HepG2 (cell line): ENCODE data around the gene ATL2. TPM values are rescaled to one million over a fixed set of nuclear protein-coding genes. Genes with fewer than 3 reads are reported as not detected.

Experiments used
- AGO1 ChIP-seq: fragments of 200-400 bp; formaldehyde crosslinking; IDR thresholded peaks from 2 replicates; pipeline ENCODE4 v1.6.1; 2017; ENCODE audit warnings: mild to moderate bottlenecking, low read depth, low read length, moderate library complexity; ENCODE audit not compliant: poor library complexity, severe bottlenecking
- FIP1L1 ChIP-seq: fragments of 200-400 bp; formaldehyde crosslinking; IDR thresholded peaks from 2 replicates; pipeline ENCODE4 v1.6.1; 2018; ENCODE audit warnings: low read depth, mild to moderate bottlenecking, low read length, moderate library complexity, borderline replicate concordance; ENCODE audit not compliant: insufficient read depth
- HOXD1 ChIP-seq: sonication (generic); formaldehyde crosslinking; IDR thresholded peaks from 2 replicates; pipeline ENCODE4 v1.5.0; 2020; ENCODE audit warnings: missing genetic modification reagents
- KDM6A ChIP-seq: IDR thresholded peaks from 2 replicates; pipeline ENCODE4 v1.6.1; 2016; ENCODE audit warnings: low read depth
- LBX2 ChIP-seq: sonication (generic); formaldehyde crosslinking; IDR thresholded peaks from 2 replicates; pipeline ENCODE4 v1.5.0; 2020; ENCODE audit warnings: missing genetic modification reagents, mild to moderate bottlenecking, borderline replicate concordance
- NCOA2 ChIP-seq: sonication (generic); formaldehyde crosslinking; IDR thresholded peaks from 2 replicates; pipeline ENCODE4 v1.8.0; 2022; ENCODE audit warnings: inconsistent platforms
- PAX8 ChIP-seq: sonication (generic); formaldehyde crosslinking; IDR thresholded peaks from 2 replicates; pipeline ENCODE4 v1.8.0; 2022; ENCODE audit warnings: mild to moderate bottlenecking, missing genetic modification reagents, borderline replicate concordance
- SATB2 ChIP-seq: sonication (generic); formaldehyde crosslinking; IDR thresholded peaks from 2 replicates; pipeline ENCODE4 v1.5.0; 2020; ENCODE audit warnings: missing genetic modification reagents
- TSC22D2 ChIP-seq: sonication (generic); formaldehyde crosslinking; IDR thresholded peaks from 2 replicates; pipeline ENCODE4 v1.5.1; 2020; ENCODE audit warnings: missing genetic modification reagents, mild to moderate bottlenecking, borderline replicate concordance
- ZMYM3 ChIP-seq: sonication (generic); formaldehyde crosslinking; IDR thresholded peaks from 2 replicates; pipeline ENCODE4 v1.5.1; 2020; ENCODE audit warnings: mild to moderate bottlenecking, missing genetic modification reagents
- ZNF20 ChIP-seq: sonication (generic); formaldehyde crosslinking; IDR thresholded peaks from 2 replicates; pipeline ENCODE4 v1.4.0; 2020; ENCODE audit warnings: mild to moderate bottlenecking, moderate library complexity, missing genetic modification reagents
- ZNF280B ChIP-seq: sonication (generic); formaldehyde crosslinking; IDR thresholded peaks from 2 replicates; pipeline ENCODE4 v1.5.0; 2020; ENCODE audit warnings: missing genetic modification reagents, mild to moderate bottlenecking, borderline replicate concordance
- ZNF292 ChIP-seq: sonication (generic); formaldehyde crosslinking; IDR thresholded peaks from 2 replicates; pipeline ENCODE4 v1.8.1; 2022; ENCODE audit warnings: mild to moderate bottlenecking, low read depth, missing genetic modification reagents, borderline replicate concordance
- ZNF382 ChIP-seq: sonication (generic); formaldehyde crosslinking; IDR thresholded peaks from 2 replicates; pipeline ENCODE4 v1.5.0; 2020; ENCODE audit warnings: missing genetic modification reagents, mild to moderate bottlenecking, borderline replicate concordance
- ZNF570 ChIP-seq: sonication (generic); formaldehyde crosslinking; IDR thresholded peaks from 2 replicates; pipeline ENCODE4 v1.4.0; 2020; ENCODE audit warnings: mild to moderate bottlenecking, missing genetic modification reagents, borderline replicate concordance
- polyA plus RNA-seq, 8 experiments: library from polyadenylated mRNA; depleted of rRNA in 3 of 8; stranded (reverse) in 7 of 8; unstranded in 1 of 8; fragments of >200 nt; fragmentation: Illumina TruSeq in 4 of 8; extraction: Trizol in 4 of 8; gene quantifications; 2 replicates each; pipeline versions ENCODE4 v1.2.1 to v1.2.3, GENCODE V29; 2011 to 2016; ENCODE audit warnings: low read depth in 4 of 8, missing spikeins in 1 of 8, mixed read lengths in 1 of 8; ENCODE audit not compliant: insufficient read depth in 1 of 8
- total RNA-seq, 5 experiments: library from RNA; depleted of rRNA; stranded (reverse); fragments of >200 nt; fragmentation: Illumina TruSeq; extraction: Trizol; gene quantifications; 2 replicates each; pipeline ENCODE4 v1.2.3, GENCODE V29; 2016; ENCODE audit warnings: low read depth in 1 of 5
- TF ChIP-seq, protein P1 (sequence below): sonication (generic); formaldehyde crosslinking; IDR thresholded peaks from 2 replicates; pipeline ENCODE4 v1.4.0; 2020; ENCODE audit warnings: mild to moderate bottlenecking, missing genetic modification reagents, borderline replicate concordance
- TF ChIP-seq, protein P2 (sequence below): sonication (generic); formaldehyde crosslinking; IDR thresholded peaks from 2 replicates; pipeline ENCODE4 v1.5.0; 2020; ENCODE audit warnings: mild to moderate bottlenecking, missing genetic modification reagents

The ATL2 gene
- total and polyA plus RNA-seq, 2 of the 13 experiments (the other 11 are each of a cell fraction or from before 2014, with no cell fraction given), result 56.5 to 119 TPM

GRCh38 chr2:38377050-38377828, at the start of gene ATL2 (continued):
- TF ChIP-seq, protein P1, sequence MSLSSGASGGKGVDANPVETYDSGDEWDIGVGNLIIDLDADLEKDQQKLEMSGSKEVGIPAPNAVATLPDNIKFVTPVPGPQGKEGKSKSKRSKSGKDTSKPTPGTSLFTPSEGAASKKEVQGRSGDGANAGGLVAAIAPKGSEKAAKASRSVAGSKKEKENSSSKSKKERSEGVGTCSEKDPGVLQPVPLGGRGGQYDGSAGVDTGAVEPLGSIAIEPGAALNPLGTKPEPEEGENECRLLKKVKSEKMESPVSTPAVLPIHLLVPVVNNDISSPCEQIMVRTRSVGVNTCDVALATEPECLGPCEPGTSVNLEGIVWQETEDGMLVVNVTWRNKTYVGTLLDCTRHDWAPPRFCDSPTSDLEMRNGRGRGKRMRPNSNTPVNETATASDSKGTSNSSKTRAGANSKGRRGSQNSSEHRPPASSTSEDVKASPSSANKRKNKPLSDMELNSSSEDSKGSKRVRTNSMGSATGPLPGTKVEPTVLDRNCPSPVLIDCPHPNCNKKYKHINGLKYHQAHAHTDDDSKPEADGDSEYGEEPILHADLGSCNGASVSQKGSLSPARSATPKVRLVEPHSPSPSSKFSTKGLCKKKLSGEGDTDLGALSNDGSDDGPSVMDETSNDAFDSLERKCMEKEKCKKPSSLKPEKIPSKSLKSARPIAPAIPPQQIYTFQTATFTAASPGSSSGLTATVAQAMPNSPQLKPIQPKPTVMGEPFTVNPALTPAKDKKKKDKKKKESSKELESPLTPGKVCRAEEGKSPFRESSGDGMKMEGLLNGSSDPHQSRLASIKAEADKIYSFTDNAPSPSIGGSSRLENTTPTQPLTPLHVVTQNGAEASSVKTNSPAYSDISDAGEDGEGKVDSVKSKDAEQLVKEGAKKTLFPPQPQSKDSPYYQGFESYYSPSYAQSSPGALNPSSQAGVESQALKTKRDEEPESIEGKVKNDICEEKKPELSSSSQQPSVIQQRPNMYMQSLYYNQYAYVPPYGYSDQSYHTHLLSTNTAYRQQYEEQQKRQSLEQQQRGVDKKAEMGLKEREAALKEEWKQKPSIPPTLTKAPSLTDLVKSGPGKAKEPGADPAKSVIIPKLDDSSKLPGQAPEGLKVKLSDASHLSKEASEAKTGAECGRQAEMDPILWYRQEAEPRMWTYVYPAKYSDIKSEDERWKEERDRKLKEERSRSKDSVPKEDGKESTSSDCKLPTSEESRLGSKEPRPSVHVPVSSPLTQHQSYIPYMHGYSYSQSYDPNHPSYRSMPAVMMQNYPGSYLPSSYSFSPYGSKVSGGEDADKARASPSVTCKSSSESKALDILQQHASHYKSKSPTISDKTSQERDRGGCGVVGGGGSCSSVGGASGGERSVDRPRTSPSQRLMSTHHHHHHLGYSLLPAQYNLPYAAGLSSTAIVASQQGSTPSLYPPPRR (CRISPR knock-in tag), result peak; percentile 40; the same call in 1 of the 2 replicates
- TF ChIP-seq AGO1, result no peak
- TF ChIP-seq, protein P2, sequence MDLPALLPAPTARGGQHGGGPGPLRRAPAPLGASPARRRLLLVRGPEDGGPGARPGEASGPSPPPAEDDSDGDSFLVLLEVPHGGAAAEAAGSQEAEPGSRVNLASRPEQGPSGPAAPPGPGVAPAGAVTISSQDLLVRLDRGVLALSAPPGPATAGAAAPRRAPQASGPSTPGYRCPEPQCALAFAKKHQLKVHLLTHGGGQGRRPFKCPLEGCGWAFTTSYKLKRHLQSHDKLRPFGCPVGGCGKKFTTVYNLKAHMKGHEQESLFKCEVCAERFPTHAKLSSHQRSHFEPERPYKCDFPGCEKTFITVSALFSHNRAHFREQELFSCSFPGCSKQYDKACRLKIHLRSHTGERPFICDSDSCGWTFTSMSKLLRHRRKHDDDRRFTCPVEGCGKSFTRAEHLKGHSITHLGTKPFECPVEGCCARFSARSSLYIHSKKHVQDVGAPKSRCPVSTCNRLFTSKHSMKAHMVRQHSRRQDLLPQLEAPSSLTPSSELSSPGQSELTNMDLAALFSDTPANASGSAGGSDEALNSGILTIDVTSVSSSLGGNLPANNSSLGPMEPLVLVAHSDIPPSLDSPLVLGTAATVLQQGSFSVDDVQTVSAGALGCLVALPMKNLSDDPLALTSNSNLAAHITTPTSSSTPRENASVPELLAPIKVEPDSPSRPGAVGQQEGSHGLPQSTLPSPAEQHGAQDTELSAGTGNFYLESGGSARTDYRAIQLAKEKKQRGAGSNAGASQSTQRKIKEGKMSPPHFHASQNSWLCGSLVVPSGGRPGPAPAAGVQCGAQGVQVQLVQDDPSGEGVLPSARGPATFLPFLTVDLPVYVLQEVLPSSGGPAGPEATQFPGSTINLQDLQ (CRISPR knock-in tag), result peak; percentile 23; the same call in 1 of the 2 replicates
- TF ChIP-seq ZNF570 (CRISPR knock-in tag), result no peak
- peak; percentile 30; the same call in 1 of the 2 replicates for TF ChIP-seq NCOA2 (CRISPR knock-in tag)
- TF ChIP-seq PAX8, result no peak; the same call in 1 of the 2 replicates
- peak; percentile 52; the same call in 1 of the 2 replicates for TF ChIP-seq SATB2 (CRISPR knock-in tag)
- TF ChIP-seq FIP1L1, result no peak
- peak; percentile 92 for TF ChIP-seq ZNF292
- no peak for TF ChIP-seq ZNF20 (CRISPR knock-in tag)
- no peak for TF ChIP-seq ZNF382 (CRISPR knock-in tag)
- 0 out of 2 replicates have a peak, but pooled peaks have one; percentile 22 for TF ChIP-seq KDM6A
- TF ChIP-seq LBX2 (CRISPR knock-in tag), result peak; percentile 85; the same call in 1 of the 2 replicates
- TF ChIP-seq ZNF280B (CRISPR knock-in tag), result peak; percentile 20; the same call in 1 of the 2 replicates
- TF ChIP-seq ZMYM3 (CRISPR knock-in tag), result peak; percentile 80; the same call in 1 of the 2 replicates
- TF ChIP-seq TSC22D2 (CRISPR knock-in tag), result 0 out of 2 replicates have a peak, but pooled peaks have one; percentile 26
- peak; percentile 92; the same call in 1 of the 2 replicates for TF ChIP-seq HOXD1 (CRISPR knock-in tag)
